CD4-positive, CD25-positive, alpha-beta regulatory T cell (primary cell): ENCODE data around the gene TAX1BP3. TPM values are rescaled to one million over a fixed set of nuclear protein-coding genes. Genes with fewer than 3 reads are reported as not detected.
A peak's percentile ranks its signal among the peaks of the same experiment; 100 is the strongest.

ENCODE experiments used
- ATAC-seq, 2 donors: fragments of 150-1000 bp; cut with Tn5 transposase; one replicate each; pipeline ENCODE4 v1.10.0; 2021; ENCODE audit warnings: low read depth in 2 of 2, moderate number of reproducible peaks in 2 of 2, moderate library complexity in 1 of 2
- DNase-seq, 3 donors: peaks; one replicate each; pipeline versions ENCODE4 v3.0.0 to v3.0.0-alpha.2; 2012 to 2022; ENCODE audit warnings: mixed read lengths in 1 of 3
- H3K27ac ChIP-seq: one replicate; pipeline ENCODE4 v1.7.0; 2013; ENCODE audit warnings: mild to moderate bottlenecking, low read length; ENCODE audit not compliant: insufficient read depth, poor library complexity, severe bottlenecking
- H3K27me3 ChIP-seq: one replicate; pipeline ENCODE4 v1.7.0; 2013; ENCODE audit warnings: low read length; ENCODE audit not compliant: control insufficient read depth, insufficient read depth
- H3K36me3 ChIP-seq: one replicate; pipeline ENCODE4 v1.7.0; 2013; ENCODE audit warnings: mild to moderate bottlenecking, low read length, moderate library complexity; ENCODE audit not compliant: control insufficient read depth, insufficient read depth
- H3K4me1 ChIP-seq: 2 replicates; pipeline ENCODE4 v1.7.0; 2013; ENCODE audit warnings: mild to moderate bottlenecking, low read length; ENCODE audit not compliant: insufficient read depth, control insufficient read depth, poor library complexity, severe bottlenecking
- H3K4me3 ChIP-seq: one replicate; pipeline ENCODE4 v1.7.0; 2013; ENCODE audit warnings: low read depth, mild to moderate bottlenecking, low read length, moderate library complexity
- H3K9me3 ChIP-seq, 2 experiments: 1 replicate in 1 of 2; 2 replicates in 1 of 2; pipeline ENCODE4 v1.7.0; 2013; ENCODE audit warnings: low read length in 2 of 2, mild to moderate bottlenecking in 1 of 2, moderate library complexity in 1 of 2; ENCODE audit not compliant: control insufficient read depth in 2 of 2
- H3K27ac Mint-ChIP-seq, 3 donors: one replicate each; pipeline ENCODE4 v1.8.0; 2020 to 2022; ENCODE audit warnings: mild to moderate bottlenecking in 3 of 3, mixed read lengths in 3 of 3, moderate library complexity in 2 of 3
- H3K27me3 Mint-ChIP-seq: one replicate; pipeline ENCODE4 v1.8.0; 2022; ENCODE audit warnings: mild to moderate bottlenecking, mixed read lengths
- H3K36me3 Mint-ChIP-seq: one replicate; pipeline ENCODE4 v1.8.0; 2020; ENCODE audit warnings: mixed read lengths
- H3K4me1 Mint-ChIP-seq, 4 donors: one replicate each; pipeline ENCODE4 v1.8.0; 2020 to 2022; ENCODE audit warnings: mixed read lengths in 4 of 4, mild to moderate bottlenecking in 1 of 4
- H3K4me3 Mint-ChIP-seq, 4 donors: one replicate each; pipeline ENCODE4 v1.8.0; 2020 to 2022; ENCODE audit warnings: mild to moderate bottlenecking in 4 of 4, mixed read lengths in 4 of 4, moderate library complexity in 3 of 4
- H3K9me3 Mint-ChIP-seq, 7 donors: one replicate each; pipeline ENCODE4 v1.8.0; 2020 to 2022; ENCODE audit warnings: mixed read lengths in 7 of 7, mild to moderate bottlenecking in 3 of 7, moderate library complexity in 2 of 7
- polyA plus RNA-seq, 4 donors: library from polyadenylated mRNA; unstranded; fragments of 300-500 nt; fragmentation: Illumina TruSeq; gene quantifications; one replicate each; pipeline ENCODE4 v1.2.3, GENCODE V29; 2021
- total RNA-seq: library from RNA; stranded (reverse); gene quantifications from one replicate; pipeline ENCODE4 v1.2.3, GENCODE V29; 2022

The TAX1BP3 gene
- total and polyA plus RNA-seq, 5 donors from 2014 or later = 14.9 to 43.6 (median 34.4) TPM

DNA sequence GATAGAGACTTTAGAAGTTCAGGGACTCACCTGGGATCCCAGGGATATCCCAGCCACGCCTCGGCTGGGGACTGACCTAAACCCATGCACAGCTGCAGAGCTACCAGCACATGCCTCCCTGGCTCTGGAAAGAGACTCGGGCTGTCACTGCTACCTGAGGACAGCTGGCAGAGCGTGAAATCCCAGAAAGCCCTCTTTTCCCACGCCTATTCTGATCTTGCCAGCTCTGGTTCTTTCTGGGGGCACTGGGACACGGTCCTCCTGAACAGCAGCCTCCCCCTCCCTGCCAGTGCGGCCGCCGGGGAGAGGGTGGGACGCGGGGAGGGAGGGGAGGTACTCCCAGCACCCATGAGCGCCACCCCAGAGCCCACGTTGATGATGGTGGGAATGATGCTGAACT is 16.8 kb upstream of the TAX1BP3 start:
- H3K27me3 Mint-ChIP-seq = no peaks in the 10 kb centered on the region

DNA sequence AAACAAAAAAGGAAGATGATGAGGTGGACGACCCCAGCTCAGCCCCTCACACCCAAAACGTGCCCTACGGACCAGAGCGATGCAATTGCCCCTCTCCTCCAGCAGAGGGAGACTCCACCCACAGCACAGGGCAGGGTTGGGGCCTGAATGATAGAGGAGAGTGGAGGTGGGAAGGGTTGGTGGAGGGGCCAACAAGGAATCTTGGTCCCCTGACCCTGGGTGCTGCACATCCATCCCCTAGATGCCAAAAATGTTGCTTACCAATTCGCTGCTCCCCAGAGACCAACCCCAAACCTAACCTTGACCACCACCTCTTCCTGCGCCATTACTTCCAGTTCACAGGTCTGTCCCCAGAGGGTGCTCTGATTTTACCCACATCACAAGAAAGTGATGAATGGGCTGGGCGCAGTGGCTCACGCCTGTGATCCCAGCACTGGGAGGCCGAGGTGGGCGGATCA is 14.7 kb upstream of the TAX1BP3 start:
- H3K36me3 ChIP-seq = peaks cover 4% of the 10 kb centered on the region
- DNase-seq = peak; percentile 37 to 65 (median 57)
- H3K27ac ChIP-seq = no peak overlapping the region
- Mint-ChIP-seq H3K27ac (no peak overlapping the region), H3K9me3 (no peaks in the 10 kb centered on the region), H3K4me1 (peaks cover 0 to 22% (median 0%) of the 10 kb centered on the region in 4 donors), H3K4me3 (no peak overlapping the region), H3K27me3 (no peaks in the 10 kb centered on the region), H3K36me3 (no peaks in the 10 kb centered on the region)
- H3K27me3 ChIP-seq = no peaks in the 10 kb centered on the region
- H3K4me3 ChIP-seq = no peak overlapping the region
- no peaks in the 10 kb centered on the region for H3K9me3 ChIP-seq
- no peaks in the 10 kb centered on the region for H3K4me1 ChIP-seq
- peak; percentile 85 to 86 for ATAC-seq

More for the DNA sequence above, 16.8 kb upstream of the TAX1BP3 start:
- H3K27ac ChIP-seq = no peak overlapping the region
- ATAC-seq (no peak), DNase-seq (no peak)
- no peaks in the 10 kb centered on the region for H3K27me3 ChIP-seq
- H3K36me3 Mint-ChIP-seq = peaks cover 5% of the 10 kb centered on the region
- H3K9me3 ChIP-seq = no peaks in the 10 kb centered on the region
- H3K4me3 Mint-ChIP-seq = no peak overlapping the region
- no peaks in the 10 kb centered on the region for H3K9me3 Mint-ChIP-seq
- no peaks in the 10 kb centered on the region for H3K4me1 ChIP-seq
- no peak overlapping the region for H3K27ac Mint-ChIP-seq
- H3K36me3 ChIP-seq = peaks cover 5% of the 10 kb centered on the region
- peaks cover 0 to 18% (median 0%) of the 10 kb centered on the region in 4 donors for H3K4me1 Mint-ChIP-seq
- H3K4me3 ChIP-seq = no peak overlapping the region

DNA sequence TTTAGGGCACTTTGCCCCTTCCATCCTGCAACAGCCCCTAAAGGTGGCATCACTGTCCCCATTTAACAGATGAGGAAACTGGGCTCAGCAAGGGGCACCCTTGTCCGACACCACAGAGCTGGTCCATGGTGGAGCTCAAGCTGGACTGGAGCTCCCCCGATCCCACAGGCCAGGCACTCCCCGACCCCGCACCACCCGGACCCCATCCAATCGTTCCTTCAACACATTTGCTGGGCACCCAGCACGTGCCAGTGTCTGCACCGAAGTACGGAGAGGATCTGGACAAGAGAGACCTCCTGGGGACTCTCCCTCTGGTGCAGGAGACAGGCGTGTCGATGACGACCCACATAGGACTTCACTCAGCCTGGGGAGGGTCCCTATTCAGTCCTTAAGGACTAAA is 13.7 kb upstream of the TAX1BP3 start:
- Histone ChIP-seq H3K27me3 (no peaks in the 10 kb centered on the region), H3K4me1 (no peaks in the 10 kb centered on the region), H3K4me3 (no peak overlapping the region), H3K9me3 (no peaks in the 10 kb centered on the region), H3K36me3 (peaks cover 4% of the 10 kb centered on the region), H3K27ac (no peak overlapping the region)
- Mint-ChIP-seq H3K4me1 (peaks cover 0 to 22% (median 0%) of the 10 kb centered on the region in 4 donors), H3K9me3 (no peaks in the 10 kb centered on the region), H3K4me3 (no peak overlapping the region), H3K36me3 (no peaks in the 10 kb centered on the region), H3K27me3 (no peaks in the 10 kb centered on the region), H3K27ac (peak overlapping the region in 1 of 3 donors; percentile 62)
- no peak for DNase-seq
- no peak for ATAC-seq

DNA sequence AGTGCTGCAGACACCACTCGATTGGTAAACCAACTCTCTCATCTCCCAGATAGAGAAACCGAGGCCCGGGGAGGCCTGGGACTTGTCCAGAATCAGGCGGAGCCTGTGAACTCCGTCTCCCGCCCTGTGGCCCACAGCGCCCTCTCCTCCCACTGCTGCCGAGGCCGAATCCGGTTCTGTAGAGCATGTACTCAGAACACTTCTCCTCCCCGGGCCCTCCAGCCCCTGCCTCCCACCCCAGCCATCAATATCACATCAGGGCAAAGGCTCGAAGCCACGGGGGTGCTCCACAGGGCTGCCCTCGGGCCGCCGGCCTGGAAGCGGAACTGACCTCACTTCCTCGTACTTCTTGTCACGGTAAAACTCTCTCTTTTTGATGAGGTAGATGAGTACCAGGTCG is 13.2 kb upstream of the TAX1BP3 start:
- H3K4me1 Mint-ChIP-seq = peaks cover 0 to 22% (median 0%) of the 10 kb centered on the region in 4 donors
- Histone ChIP-seq H3K27ac (no peak overlapping the region), H3K9me3 (no peaks in the 10 kb centered on the region), H3K4me1 (no peaks in the 10 kb centered on the region), H3K27me3 (no peaks in the 10 kb centered on the region), H3K4me3 (no peak overlapping the region), H3K36me3 (peaks cover 4% of the 10 kb centered on the region)
- H3K27me3 Mint-ChIP-seq = no peaks in the 10 kb centered on the region
- no peaks in the 10 kb centered on the region for H3K9me3 Mint-ChIP-seq
- DNase-seq (no peak), ATAC-seq (no peak)
- H3K36me3 Mint-ChIP-seq = no peaks in the 10 kb centered on the region
- peak overlapping the region in 1 of 3 donors; percentile 49 for H3K27ac Mint-ChIP-seq
- no peak overlapping the region for H3K4me3 Mint-ChIP-seq

DNA sequence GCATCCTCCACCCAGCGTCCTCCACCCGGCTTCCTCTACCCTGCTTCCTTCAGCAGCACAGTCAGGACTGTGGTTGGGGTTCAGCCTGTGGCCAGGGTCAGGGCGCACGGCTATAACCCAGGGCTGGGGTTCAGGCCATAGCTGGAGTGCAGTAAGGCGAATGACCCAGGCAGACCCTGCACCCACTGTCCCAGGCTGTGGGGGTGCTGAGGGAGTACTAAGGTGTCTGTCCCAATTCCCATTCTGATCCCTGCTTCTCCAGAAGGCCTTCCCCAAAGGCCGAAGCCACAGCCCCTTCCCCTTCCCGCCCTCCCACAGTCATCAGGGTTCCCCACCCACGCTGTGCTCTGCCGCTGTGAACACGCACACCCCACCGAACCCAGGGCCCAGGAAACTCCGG is 12.7 kb upstream of the TAX1BP3 start:
- Histone ChIP-seq H3K36me3 (peaks cover 4% of the 10 kb centered on the region), H3K9me3 (no peaks in the 10 kb centered on the region), H3K27ac (no peak overlapping the region), H3K4me1 (no peaks in the 10 kb centered on the region), H3K27me3 (no peaks in the 10 kb centered on the region), H3K4me3 (no peak overlapping the region)
- Mint-ChIP-seq H3K36me3 (no peaks in the 10 kb centered on the region), H3K27me3 (no peaks in the 10 kb centered on the region), H3K4me3 (no peak overlapping the region), H3K9me3 (no peaks in the 10 kb centered on the region), H3K27ac (no peak overlapping the region), H3K4me1 (peaks cover 0 to 22% (median 0%) of the 10 kb centered on the region in 4 donors)
- no peak for DNase-seq
- ATAC-seq = no peak

DNA sequence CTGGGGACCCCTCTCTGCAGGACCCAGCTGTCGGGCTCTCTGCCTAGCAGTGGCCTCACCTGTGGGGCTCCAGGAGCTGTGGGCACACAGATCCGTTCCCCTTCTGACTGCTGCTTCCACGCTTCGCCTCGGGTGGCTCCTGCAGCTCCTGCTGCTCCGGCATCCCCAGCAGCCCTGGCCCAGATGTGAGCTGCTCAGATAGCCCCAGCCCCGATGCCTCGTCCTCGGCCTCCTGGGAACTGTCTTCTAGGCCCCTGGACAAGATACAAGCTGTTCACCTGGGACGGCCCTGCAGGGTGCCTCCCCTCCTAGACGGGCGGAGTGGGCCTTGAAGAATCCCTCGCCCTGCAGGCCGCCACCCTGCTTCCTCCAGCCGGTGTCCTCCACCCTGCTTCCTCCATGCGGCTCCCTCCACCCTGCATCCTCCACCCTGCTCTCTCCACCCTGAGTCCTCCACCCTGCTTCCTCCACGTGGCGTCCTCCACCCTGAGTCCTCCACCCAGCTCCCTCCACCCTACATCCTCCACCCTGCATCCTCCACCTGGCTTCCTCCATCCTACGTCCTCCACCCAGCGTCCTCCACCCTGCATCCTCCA is 11.3 kb upstream of the TAX1BP3 start:
- Mint-ChIP-seq H3K4me1 (peaks cover 0 to 22% (median 1%) of the 10 kb centered on the region in 4 donors), H3K9me3 (no peaks in the 10 kb centered on the region), H3K27ac (peak overlapping the region in 1 of 3 donors; percentile 51), H3K4me3 (no peak overlapping the region), H3K36me3 (no peaks in the 10 kb centered on the region), H3K27me3 (no peaks in the 10 kb centered on the region)
- no peaks in the 10 kb centered on the region for H3K27me3 ChIP-seq
- H3K4me3 ChIP-seq = no peak overlapping the region
- H3K4me1 ChIP-seq = no peaks in the 10 kb centered on the region
- DNase-seq (peak in 1 of 3 donors; percentile 39), ATAC-seq (no peak)
- H3K27ac ChIP-seq = no peak overlapping the region
- no peaks in the 10 kb centered on the region for H3K9me3 ChIP-seq
- peaks cover 4% of the 10 kb centered on the region for H3K36me3 ChIP-seq

DNA sequence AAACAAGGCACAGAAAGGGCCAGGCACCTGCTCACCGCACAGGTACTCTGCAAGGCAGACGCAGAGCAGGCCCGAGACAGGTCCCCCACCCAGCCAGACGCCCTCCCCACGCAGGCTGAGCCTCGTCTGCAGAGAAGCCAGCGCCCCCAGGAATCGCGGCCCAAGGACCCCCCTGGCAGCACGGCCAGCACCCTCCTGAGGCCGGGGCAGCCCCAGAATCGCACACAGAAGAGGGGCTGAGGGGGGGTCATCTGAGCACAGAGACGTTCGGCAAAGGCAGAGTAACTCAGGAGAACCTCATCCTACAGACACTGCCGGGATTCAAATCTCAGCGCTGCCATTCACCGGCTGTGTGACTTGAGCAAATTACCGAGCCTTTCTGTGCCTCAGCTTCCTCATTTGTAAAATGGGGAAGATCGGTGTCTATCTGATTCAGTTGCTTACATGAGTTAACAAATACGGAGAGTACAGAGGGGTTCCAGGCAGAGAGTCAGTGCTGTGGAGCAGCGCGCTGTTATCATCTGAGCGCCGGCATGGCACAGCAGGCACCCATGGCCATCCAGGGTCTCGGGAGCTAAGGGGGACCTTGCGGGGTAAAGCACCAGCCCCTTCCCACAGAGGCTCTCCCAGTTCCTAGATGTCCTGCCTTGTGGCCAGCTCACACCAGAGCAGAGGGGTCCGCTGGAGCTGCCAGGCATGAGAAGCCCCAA is 10.6 kb upstream of the TAX1BP3 start:
- H3K36me3 ChIP-seq = peaks cover 4% of the 10 kb centered on the region

More for the DNA sequence above, 10.6 kb upstream of the TAX1BP3 start:
- Mint-ChIP-seq H3K27me3 (no peaks in the 10 kb centered on the region), H3K4me3 (no peak overlapping the region), H3K27ac (no peak overlapping the region), H3K36me3 (no peaks in the 10 kb centered on the region), H3K9me3 (no peaks in the 10 kb centered on the region), H3K4me1 (peaks cover 0 to 22% (median 2%) of the 10 kb centered on the region in 4 donors)
- no peaks in the 10 kb centered on the region for H3K27me3 ChIP-seq
- H3K4me3 ChIP-seq = no peak overlapping the region
- H3K27ac ChIP-seq = no peak overlapping the region
- H3K4me1 ChIP-seq = no peaks in the 10 kb centered on the region
- H3K9me3 ChIP-seq = no peaks in the 10 kb centered on the region
- ATAC-seq (no peak), DNase-seq (no peak)
